ENCODE measurements around the gene UBAC1.
A peak's percentile ranks its signal among the peaks of the same experiment; 100 is the strongest.

UBAC1 gene

DNA sequence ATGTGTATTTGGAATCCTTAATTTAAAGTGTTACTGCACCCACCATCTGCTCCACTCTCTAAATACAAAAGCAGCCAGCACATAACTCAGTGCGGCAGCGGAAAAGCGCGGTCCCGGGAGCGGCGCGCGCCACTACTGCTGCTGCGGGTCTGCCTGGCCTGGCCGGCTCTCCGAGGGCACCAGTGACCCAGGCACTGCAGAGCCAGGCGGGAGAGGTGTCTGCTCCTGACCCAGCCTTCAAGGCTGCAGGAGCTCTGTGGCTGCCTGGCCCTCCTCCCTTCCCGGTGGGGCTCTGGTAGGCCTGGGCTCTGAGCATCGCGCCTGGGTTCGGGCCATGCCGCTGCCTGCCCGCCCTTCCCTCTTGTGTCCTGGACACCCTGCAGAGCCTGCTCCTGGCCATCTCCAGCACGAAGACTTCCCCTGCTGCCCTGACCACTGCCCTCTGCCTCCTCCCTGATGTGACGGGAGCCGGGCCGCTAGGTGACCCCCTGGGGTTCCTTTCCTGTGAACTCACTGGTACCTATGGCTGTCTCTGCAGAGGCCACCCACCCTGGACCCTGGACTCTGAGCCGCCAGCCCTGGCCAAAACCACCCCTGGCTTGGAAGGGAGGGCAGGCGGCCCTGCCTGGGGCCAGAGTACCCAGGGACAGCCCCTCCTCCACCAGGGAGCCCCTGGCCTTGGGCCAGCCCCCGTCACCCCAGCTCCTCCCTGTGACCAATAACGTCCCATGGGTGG is 32.8 kb upstream of the UBAC1 start:
- no peak for DNase-seq

DNA sequence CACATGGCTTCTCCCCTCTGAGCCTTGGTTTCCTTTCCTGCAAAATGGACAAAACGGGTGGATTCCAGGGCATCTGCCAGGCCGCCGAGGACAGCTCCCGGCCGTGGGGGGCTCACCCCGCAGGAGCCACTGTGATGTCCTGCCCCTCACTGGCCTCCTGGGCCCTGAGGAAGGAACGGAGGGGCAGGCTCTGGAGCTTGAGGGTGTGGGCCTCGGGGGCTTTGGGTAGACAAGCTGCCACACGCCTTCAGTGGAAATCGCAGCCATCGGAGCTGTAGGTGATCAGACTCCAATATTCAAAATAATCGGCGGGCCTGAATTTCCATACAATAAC is 32.2 kb upstream of the UBAC1 start:
- DNase-seq: no peak

DNA sequence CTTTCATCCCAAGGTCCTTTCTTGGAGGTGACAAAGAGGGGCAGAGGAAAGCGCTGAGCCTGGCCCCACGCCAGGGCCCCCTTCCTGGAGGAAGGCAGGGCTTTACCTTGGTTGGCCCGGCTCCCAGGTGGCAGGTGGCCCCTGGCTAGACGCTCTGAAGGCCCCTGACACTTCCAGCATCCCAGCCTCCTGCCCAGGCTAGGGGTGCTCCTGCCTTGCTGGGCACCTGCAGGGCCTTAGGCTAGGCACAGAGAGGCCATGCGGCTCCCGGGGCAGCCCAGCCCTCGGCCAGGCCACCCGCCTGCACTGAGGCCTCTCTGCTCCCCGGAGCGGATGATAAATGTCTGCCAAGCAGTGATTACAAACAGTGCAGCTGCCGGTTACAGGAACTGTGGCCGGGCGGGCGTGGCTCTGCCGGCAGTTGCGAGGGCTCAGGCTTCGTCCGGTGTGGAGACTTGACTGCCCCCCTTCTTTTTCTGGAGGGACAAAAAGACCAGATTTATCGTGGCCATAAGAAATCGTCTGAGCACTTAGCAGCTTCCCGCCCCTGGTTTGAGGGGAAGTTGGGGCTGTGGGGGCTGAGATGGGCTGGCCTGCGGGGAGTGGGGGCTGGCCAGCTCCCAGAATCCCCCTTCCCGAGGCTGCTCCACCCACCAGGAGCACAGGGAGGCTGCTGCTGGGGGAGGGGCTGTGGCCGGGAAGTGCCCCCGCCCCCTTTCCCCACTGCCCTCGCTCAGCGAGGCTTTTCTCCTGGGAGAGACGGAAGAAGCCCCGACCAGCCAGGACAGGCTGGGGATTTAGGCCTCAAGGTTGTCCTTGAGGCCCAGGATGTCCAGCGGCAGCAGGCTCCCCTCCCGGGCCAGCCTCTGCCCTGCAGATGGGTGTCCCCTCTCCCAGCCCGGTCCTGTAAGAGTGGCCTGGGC is 31.6 kb upstream of the UBAC1 start:
- DNase-seq: peak; percentile 77

DNA sequence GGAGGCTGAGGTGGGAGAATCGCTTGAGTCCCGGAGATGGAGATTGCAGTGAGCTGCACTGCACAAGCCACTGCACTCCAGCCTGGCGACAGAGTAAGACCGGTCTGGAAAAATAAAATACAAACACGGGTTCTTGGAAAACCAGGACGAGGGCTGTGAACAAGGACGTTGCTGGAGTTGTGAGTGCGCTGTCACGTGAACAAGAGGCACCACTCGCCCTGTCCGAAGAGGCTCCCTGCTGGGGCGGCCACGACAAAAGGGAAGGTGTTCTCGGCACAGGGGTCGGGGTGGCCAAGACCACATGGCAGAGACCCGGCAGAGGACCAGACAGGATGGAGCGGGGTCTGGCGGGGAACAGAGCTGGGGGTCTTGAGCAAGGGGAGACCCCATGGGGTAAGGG is 30.6 kb upstream of the UBAC1 start:
- no peak for DNase-seq

DNA sequence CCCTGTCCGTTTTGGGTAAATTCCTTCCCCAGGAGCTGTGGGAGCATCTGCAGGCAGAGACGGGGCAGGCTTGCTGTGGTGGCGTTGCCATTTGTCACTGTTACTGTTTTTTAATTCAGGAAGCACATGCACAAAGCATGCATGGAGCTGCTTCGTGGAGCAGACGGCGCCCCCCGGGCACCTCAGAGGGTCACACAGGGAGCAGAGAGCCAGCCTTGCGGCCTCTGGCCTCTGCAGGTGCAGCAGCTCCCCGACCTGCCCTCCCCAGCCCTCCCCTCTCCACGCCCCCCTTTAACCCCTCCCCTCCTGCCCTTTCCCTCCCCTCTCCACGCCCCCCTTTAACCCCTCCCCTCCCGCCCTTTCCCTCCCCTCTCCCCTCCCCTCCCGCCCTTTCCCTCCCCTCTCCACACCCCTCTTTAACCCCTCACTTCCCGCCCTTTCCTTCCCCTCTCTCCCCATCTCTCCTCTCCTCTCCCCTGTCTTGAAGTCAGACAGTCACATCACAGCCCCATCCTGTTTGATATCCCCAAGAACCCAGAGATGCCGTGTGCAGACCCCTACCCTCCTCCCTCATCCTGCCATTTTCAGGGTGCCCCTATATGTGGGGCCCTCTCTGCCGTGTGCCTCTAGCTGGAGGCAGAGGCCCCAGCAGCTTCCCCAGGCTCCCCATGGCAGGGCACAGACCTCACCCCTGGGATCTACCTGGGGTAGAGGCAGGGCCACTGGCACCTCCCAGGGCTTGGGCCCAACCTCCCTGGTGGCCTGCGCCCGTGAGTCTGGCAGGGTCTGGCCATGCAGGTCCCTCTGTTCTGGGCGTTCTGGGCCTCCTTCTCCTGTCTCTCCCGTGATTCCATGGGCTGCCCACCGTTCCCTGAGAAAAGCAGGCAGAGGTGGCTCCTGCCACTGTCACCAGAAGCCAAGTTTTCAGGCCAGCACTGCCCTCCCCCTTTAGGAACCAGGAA is 29.6 kb upstream of the UBAC1 start:
- DNase-seq: peak; percentile 78

DNA sequence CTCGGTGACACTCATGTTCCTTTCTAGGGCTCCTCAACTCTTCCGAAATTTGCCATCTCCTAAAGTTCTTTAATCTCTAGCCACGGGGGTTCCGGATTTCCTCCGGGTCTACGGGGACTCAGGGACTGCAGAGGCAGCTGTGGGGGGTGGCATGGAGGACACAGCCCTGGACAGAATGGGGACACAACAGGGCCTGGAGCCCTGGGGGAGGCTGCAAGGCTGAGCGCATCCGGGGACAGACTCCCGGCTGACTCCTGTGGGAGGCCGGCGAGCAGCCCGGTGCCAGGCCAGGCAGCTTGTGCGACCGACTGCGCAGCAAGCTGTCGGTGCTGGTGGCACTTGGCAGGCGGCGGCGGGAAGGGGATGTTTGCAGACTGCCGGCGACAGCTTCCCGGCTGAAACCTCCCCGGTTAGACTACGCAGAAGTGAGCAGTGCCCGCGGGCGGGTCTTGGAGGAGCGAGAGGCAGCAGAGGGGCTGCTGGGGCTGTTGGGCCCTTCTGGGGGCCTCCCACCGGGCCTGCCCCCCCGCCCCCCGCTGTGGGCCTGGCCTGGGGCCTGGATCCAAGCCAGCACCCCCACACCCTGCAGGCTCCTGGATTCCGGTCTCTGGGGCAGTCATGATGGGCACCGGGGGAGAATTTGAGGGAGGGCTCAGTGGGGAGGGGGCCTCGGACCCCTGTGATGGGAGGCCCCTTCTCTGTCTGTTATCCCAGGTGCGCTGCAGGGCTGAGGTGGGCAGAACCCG is 28.7 kb upstream of the UBAC1 start:
- DNase-seq: no peak

DNA sequence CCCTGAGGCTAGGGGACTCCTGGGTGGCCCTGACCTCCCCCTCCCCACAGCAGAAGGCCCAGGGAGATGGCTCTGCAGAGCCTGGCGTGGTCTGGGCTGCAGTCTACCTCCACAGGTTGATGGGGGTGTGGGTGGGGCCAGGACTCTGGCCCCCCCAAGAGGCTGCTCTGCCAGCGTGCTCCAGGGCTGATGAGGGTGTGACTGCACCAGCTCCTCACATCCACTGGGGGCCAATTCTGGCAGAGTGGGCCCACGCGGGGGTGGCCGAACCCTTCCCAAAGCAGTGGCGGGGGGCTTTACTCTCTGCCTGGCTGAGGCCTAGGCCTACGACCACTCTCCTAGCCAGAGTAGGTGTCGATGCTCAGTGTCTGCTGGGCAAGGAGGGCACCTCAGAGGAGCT is 28.0 kb upstream of the UBAC1 start:
- no peak for DNase-seq

DNA sequence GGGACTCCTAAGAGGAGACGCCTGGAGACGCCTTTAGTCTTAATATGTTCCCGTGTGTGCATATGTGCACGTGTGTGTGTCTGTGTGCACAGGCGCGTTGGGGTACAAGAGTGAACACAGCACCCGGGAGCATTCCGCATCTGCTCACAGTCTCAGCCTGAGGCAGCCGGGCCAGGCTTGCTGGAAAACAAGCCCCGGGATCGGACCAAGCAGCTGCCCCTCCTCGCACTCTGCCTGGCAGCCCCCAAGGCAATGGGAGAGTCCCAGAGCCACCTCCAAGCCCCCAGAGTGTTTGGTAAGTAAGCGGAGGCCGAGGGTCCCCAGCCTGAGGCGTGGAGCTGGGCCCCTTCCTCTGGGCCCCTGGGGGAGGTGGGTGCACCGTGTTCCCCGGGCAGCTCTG is 27.3 kb upstream of the UBAC1 start:
- no peak for DNase-seq

DNA sequence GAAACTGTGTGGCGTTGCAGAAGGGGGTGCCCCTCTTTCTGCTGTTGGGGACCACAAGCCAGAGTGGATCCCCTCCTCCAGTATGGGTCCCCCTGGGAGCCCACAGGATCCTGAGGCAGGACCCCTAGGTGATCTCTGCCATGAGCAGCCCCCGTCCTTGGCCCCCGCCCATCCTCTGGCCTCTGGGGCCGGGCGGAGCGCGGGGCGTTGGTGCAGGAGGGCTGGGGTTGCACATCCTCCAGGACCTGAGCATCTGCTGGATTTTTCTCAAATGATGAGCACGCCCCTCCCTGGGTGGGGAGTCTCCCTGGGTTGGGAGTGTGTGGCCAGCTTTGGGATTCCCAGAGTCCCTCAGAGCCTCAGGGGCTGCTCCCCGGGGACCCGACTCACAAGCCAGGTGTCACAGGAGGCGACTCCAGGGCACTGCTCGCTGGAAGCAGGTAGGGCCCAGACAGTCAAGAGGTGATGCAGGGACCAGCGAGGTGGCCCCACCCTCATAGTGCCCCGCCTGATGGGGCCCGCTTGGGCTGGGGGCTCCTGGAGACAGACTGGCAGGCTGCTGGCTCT is 26.7 kb upstream of the UBAC1 start:
- DNase-seq: no peak

DNA sequence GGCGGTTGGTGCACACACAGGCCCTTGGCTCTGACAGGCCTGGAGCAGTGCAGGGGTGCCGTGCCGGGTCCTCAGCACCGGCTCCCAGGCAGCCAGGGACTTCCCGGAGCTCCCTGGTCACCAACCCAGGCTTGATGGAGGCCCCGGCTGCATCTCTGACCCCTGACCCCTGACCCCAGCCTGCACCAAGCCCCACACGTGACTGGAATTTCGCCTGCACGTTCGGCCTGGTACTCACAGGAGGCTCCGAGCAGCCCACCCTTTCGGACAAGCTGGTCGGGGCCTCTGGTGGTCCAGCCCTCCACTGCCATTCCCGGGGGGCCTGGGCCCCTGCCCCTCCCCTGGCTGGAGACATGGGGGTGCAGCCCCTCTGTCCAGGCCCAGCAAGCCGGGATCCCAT is 25.4 kb upstream of the UBAC1 start:
- no peak for DNase-seq

DNA sequence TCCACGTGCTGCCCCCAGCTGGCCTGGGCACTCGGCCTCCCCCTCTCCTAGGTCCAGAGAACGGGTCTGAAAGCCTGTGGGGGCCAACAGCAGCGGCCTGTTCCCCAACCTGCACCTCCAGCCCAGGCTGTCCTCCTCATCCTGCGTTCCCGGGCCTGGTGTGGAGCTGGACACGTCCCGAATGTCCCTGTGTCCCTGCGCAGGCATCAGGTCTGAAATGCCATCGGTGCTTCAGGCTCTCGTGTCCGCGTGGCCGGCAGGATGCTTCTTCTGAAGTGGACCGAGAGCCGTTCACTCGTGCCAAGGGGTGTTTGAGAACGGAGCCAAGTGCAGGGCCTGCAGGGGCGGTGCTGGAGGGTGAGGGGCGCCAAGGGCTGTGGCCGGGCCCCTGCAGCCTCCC is 24.7 kb upstream of the UBAC1 start:
- no peak for DNase-seq

DNA sequence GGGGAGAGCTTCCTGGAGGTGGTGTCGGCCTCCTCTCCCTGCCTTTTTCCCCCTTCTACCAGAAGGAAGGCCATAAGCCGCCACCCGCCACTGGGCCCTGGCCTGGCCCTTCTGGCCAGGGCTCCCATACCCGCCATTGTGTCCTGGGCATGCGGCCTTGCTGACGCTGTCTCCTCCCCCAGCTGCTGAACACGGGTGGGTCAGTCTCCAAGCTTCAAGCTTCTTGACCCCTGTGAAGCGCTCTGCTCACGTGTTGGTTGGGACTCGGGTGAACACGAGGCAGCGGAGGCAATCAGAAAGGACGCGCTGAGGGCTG is 24.2 kb upstream of the UBAC1 start:
- no peak for DNase-seq

DNA sequence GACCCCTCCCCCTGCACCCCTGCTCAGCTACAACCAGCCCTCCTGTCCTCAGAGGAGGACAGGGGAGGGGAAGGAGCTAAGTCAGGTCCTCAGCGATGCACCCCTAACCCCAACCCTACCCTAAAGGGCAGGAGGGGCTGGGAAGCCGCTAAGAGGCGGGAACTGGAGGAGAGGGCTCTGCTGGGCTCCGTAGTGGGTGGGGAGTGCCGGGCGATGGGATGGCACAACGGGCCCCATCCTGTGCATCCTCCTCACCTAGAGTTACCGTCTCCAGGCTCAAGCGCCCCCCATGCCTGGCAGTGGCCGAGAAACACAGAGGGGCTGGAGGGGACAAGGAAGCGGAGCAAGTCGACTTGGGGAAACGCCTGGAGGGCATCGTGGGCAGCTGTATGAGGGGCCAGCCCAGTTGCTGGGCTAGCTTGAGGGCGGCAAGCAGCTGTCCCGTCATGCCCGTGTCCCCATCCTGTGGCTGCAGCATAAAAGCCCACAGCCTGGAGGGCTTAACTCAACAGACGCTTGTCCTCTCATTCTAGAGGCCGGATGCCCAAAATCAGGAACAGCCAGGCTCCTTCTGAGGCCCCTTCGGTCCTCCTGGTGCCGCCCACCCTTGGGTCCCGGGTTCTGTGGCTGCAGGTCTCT is 23.0 kb upstream of the UBAC1 start:
- no peak for DNase-seq

DNA sequence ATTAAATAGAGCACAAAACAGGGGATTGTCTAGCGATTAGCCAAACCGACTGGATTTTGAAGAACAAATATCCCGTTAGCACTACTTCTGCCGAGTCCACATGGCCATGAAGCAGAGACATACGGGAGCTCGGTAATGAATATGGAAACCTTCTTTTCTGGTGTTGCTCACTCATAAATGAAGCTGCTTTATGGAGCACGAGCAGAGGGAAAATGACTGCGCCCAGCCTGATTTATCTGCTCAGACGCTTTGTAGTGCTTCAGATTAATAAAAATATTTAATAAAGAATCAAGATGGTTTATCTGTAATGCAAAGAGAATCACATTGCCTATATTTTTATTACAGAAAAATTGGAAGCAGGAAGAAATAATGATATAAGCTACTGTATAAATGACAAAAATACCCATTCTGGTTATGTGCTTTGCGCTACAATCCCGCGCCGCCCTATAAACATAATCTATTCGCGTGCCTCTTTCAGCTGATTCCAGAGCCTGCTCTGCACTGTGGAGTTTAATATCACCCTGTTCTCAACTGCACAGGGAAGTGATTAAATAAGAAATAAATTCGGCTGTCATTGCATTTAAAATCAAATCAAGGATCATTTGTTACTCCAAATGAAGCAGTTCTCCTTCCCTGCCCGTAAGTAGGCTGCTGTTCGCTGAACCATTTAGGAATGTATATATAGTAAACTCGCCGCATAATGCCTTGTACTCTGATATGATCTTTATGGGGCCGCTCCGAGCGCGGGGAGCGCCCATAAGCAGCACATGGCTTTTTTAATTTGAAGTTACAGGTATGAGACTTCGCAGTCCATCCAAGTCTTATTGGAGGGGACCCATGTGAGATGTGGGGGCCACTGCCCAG is 22.3 kb upstream of the UBAC1 start:
- no peak for DNase-seq

DNA sequence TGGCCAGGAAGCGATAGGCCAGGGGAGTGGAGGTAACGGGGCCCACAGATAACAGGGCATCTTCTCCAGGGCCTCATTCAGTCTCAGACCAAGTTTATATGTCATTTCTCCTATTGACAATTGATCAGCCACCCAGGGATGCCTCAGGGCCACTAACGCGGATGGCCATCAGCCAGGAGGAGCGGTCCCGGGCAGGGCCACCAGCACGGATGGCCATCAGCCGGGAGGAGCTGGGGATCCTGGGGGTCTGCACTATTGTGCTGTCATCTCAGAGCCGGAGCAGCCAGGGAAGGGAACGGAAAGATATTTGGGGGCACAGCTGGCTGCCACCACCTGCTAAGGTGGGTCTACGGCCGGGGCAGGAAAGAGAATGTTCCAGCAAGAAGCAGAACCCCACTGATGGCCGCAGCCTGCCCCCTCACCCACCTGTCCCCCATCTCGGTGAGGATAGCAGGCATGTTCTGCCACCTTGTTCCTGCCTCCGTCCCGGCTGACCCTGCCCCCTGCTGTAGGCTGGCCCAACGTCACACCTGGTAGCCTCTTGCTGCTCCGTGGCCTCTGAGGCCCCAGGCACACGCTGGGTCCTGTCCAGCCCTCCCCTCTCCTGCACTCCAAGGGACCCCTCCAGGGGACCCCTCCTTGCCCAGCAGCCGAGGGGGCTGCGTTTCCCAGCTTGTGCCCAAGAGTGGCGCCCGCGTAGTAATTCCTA is 21.5 kb upstream of the UBAC1 start:
- DNase-seq: no peak

DNA sequence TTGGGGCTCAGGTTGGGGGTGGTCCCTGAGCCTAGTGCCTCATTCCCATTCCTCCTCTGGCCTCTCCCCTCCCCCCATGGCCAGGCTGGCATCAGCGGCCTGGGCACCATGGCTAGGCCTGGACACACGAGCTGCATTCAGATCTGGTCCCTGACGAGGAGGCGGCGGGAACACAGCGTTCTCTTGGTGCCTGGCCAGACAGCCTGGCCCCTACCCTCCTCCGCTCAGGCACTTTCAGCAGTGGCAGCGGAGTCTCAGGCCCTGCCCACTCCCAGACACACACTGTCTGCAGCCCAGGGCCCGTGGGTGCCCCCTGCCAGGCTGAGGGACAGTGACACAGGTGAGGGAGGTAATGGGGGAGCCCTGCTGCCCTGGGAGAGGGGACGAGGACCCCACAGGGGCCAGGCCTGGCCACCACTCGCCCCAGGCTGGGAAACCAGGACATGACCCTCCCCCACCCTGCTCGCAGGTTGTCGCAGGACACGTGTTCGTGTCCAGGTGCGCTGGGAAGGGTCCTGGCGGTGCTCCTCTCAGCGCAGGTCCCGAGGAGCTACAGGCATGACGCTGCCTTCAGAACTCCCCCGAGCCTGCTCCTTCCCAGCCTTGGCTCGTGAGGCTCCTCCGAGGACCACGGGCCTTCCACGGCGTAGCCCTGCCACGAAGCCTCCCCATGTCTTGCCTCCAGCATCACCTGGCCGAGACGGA is 19.9 kb upstream of the UBAC1 start:
- no peak for DNase-seq

DNA sequence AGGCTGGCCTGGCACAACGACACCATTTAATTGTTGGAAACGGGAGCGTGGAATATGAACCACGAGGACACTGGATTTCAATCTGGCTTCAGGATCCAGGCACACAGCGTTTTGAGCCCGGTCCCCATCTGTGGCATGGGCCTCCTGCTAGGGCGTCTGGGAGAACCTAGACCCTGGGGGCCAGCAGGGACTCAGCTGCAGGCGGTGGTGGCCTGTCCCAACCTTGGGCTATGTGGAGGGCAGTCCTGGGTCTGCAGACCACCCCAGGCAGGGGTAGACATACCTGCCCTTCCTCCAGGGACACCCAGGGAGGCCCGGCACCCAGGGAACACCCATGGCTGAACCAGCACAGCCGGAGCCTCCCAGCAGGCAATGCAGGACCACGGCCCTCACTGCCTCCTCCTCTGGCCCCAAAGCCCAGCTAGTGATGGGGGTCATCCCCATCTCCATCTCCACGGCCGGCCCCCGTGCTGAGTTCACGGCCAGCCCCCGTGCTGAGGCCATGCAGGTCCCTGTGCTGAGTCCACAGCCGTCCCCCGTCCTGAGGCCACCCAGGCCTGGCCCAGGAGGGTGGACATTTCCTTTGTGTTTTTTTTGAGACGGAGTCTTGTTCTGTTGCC is 18.5 kb upstream of the UBAC1 start:
- no peak for DNase-seq

DNA sequence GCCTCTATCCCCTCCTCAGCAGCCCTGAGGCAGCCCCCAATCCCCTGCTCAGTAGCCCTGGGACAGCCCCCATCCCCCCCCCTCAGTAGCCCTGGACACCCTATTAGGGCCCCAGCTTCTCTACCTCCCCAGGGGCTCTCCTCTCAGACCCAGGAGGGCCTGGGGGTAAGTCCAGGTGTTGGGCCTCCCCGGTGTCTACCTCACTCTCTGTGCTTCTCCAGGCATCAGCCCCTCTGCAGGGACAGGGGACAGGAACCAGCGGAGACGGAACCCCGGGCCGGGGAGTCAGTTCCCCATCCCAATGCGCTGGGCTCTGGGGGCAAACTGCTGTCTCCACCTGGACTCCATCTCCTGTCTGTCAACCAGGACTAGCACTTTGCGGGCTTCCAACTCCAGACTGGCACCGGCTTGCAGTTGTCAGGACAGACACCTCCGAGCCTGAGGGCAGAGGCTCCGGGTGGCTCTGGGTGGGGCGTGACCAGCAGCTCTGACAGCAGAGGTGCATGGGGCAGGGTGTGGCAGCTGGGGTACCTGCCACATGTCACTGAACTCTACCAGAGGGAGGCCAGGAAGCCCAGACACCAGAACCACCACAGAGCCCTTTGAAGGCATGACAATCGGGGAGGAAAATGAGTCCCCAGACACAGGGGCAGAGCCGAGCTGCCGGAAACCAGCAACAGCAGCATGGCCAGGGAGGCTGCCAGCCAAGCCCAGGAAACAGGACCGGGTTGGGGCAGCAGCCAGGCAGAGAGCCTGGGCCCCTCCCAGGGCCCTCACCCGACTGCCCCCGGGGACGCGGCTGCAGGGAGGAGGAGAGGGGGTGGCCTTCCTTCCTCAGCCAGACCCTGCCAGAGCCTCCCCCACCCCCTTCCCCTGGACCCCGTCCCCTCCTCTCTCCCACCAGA is 17.7 kb upstream of the UBAC1 start:
- no peak for DNase-seq

All from fibroblast of skin of right quadriceps (primary cell).